ENCODE data around the gene FBLN1. TPM values are rescaled to one million over a fixed set of nuclear protein-coding genes. Genes with fewer than 3 reads are reported as not detected.

The FBLN1 gene
- total RNA-seq, 1 donor from 2014 or later, result 7.4 TPM

GRCh38 chr22:45650721-45651120, 148.0 kb downstream of the FBLN1 start:
- DNase-seq (ENCODE audit: extremely low read depth, low read depth, low spot score), result no peak

Other genes with a start within 250 kb of the FBLN1 start
- not detected in 2 replicates for gene UPK3A, start 217.9 kb upstream of the FBLN1 start, total RNA-seq
- gene FAM118A, start 192.9 kb upstream of the FBLN1 start, total RNA-seq, result 17.5 and 58.9 TPM in 2 replicates
- gene SMC1B, start 89.3 kb upstream of the FBLN1 start, total RNA-seq, result not detected in 2 replicates
- 0.23 TPM in 1 of 2 replicates, not detected in the other for gene RIBC2, start 89.2 kb upstream of the FBLN1 start, total RNA-seq
- gene ATXN10, start 169.0 kb downstream of the FBLN1 start, total RNA-seq, result 92.5 and 112 TPM in 2 replicates

Data from glomerular endothelial cell (primary cell).